Peyer's patch (tissue), 4 donors: ENCODE data around the gene FBXO28. TPM values are rescaled to one million over a fixed set of nuclear protein-coding genes. Genes with fewer than 3 reads are reported as not detected.

Experiments
- DNase-seq, 3 donors: peaks; one replicate each; pipeline ENCODE4 v3.0.0-alpha.2; 2017 to 2019
- H3K27ac ChIP-seq, 4 donors: fragments of 200-600 bp; sonication (generic); one replicate each; pipeline ENCODE4 v1.5.1; 2016 to 2019
- H3K27me3 ChIP-seq, 2 donors: fragments of 200-600 bp; sonication (generic); one replicate each; pipeline ENCODE4 v1.5.1; 2019
- H3K36me3 ChIP-seq, 3 donors: fragments of 200-600 bp; sonication (generic); one replicate each; pipeline ENCODE4 v1.5.1; 2016 to 2019
- H3K4me1 ChIP-seq, 4 donors: fragments of 200-600 bp; sonication (generic); one replicate each; pipeline ENCODE4 v1.5.1; 2016 to 2019
- H3K4me3 ChIP-seq, 4 donors: fragments of 200-600 bp; sonication (generic); 1 replicate in 3 of 4; 2 replicates in 1 of 4; pipeline ENCODE4 v1.5.1; 2016 to 2019; ENCODE audit warnings: mild to moderate bottlenecking in 1 of 4
- H3K9me3 ChIP-seq, 4 donors: fragments of 200-600 bp; sonication (generic); one replicate each; pipeline ENCODE4 v1.5.1; 2016 to 2019; ENCODE audit warnings: mild to moderate bottlenecking in 1 of 4
- POLR2A ChIP-seq, 2 donors: fragments of 450-650 bp; IDR thresholded peaks; one replicate each; pipeline ENCODE4 v1.5.1; 2017; ENCODE audit warnings: antibody characterized with exemption in 2 of 2, mild to moderate bottlenecking in 2 of 2, moderate library complexity in 2 of 2
- total RNA-seq, 4 donors: library from RNA; depleted of rRNA; stranded (reverse); fragments of >200 nt; gene quantifications; one replicate each; pipeline ENCODE4 v1.1.0, GENCODE V29; 2016
- TF ChIP-seq, protein P1 (sequence below), 6 experiments: fragments of 450-650 bp in 4 of 6; fragments of 200-600 bp in 2 of 6; sonication (generic) in 1 of 6; IDR thresholded peaks; one replicate each; pipeline ENCODE4 v1.5.1; 2017 to 2019; ENCODE audit warnings: antibody characterized with exemption in 6 of 6, mild to moderate bottlenecking in 3 of 6, moderate library complexity in 1 of 6

The FBXO28 gene
- total RNA-seq, 4 donors from 2014 or later = 20.5 to 34.0 (median 28.5) TPM

DNA sequence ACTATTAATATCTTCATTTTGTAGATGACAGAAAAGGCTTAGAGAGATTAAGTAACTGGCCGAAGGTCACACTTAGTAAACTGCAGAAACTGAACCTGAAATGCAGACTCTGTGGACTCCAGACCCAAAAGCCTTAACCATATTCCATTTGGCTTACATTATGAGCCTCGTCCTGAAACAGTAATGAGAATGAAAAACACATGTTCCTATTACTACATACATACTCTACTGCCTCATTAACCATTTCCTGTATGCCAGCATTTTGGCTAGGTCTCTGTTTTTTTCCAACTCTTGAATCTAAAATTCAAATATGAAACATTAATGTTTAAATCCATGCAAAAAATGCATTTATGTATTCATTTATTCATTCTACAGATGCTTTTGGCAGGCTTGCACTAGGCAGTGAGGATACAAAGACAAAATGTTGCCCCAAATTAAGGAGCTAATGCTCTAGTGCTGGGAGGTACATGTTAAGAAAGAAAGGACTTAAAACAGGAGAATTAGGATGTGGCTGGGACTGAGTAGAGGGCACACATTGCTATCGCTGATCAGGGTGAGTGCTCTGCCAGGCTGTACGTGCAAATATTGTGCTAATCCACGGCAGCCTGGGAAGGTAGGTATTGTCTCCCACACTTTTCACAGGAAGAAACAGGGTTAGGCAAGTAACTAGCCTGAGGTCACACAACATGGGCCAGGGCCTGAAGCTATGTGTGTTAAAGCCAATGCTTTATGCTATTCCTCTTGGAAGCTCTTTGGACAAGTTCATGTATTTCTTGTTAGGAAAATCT lies 83.1 kb downstream of the FBXO28 start:
- TF ChIP-seq, protein P1, sequence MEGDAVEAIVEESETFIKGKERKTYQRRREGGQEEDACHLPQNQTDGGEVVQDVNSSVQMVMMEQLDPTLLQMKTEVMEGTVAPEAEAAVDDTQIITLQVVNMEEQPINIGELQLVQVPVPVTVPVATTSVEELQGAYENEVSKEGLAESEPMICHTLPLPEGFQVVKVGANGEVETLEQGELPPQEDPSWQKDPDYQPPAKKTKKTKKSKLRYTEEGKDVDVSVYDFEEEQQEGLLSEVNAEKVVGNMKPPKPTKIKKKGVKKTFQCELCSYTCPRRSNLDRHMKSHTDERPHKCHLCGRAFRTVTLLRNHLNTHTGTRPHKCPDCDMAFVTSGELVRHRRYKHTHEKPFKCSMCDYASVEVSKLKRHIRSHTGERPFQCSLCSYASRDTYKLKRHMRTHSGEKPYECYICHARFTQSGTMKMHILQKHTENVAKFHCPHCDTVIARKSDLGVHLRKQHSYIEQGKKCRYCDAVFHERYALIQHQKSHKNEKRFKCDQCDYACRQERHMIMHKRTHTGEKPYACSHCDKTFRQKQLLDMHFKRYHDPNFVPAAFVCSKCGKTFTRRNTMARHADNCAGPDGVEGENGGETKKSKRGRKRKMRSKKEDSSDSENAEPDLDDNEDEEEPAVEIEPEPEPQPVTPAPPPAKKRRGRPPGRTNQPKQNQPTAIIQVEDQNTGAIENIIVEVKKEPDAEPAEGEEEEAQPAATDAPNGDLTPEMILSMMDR (IDR thresholded peaks at IDR 0.05) = no peak
- TF ChIP-seq POLR2A (IDR thresholded peaks at IDR 0.05) = no peak
- Histone ChIP-seq H3K4me3 (no peak overlapping the region), H3K4me1 (peaks cover 0 to 6% (median 0%) of the 10 kb centered on the region in 4 donors), H3K36me3 (peaks cover 0 to 14% (median 0%) of the 10 kb centered on the region in 3 donors), H3K9me3 (no peaks in the 10 kb centered on the region), H3K27me3 (no peaks in the 10 kb centered on the region), H3K27ac (no peak overlapping the region)
- no peak for DNase-seq

DNA sequence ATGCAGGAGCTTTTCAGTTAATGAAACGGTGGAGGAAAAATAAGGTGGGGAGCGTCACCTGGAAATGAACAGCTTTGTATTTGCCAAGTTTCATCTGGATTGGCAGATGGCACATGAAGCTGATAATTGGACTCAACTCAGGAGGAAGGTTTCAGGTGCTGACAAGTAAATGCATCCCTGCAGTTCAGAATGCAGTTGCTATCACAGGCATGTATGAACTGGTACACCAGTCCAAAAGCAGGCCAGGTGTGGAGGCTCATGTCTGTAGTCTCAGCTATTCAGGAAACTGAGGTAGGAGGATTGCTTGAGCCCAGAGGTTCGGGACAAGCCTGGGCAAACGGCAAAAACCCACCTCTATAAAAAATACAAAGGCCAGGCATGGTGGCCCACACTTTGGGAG lies 84.7 kb downstream of the FBXO28 start:
- peaks cover 0 to 9% (median 0%) of the 10 kb centered on the region in 4 donors for H3K4me1 ChIP-seq
- no peak for TF ChIP-seq POLR2A (IDR thresholded peaks at IDR 0.05)
- TF ChIP-seq, protein P1 (IDR thresholded peaks at IDR 0.05) = no peak
- H3K4me3 ChIP-seq = no peak overlapping the region
- peaks cover 0 to 1% (median 0%) of the 10 kb centered on the region in 3 donors for H3K36me3 ChIP-seq
- H3K27me3 ChIP-seq = no peaks in the 10 kb centered on the region
- H3K9me3 ChIP-seq = no peaks in the 10 kb centered on the region
- DNase-seq = no peak
- no peak overlapping the region for H3K27ac ChIP-seq

DNA sequence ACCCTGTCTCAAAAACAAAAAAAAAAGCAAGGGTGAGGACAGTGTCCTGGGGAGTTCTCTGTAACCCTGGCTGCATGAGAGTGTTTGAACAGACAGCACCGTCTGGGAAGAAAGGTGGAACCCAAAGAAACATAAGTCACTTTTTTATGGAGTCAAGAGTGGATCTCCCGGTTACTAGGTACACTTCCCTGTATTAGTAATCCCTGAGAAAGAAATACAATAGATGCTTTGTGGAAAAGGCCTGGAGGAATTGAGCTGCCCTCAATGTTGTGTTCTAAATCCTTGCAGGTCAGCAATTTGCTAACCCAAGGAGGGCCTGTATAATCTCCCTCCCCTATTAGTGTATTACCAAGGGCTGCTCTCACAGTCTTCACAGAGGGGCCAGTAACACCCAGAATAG lies 85.8 kb downstream of the FBXO28 start:
- TF ChIP-seq, protein P1 (IDR thresholded peaks at IDR 0.05) = no peak
- TF ChIP-seq POLR2A (IDR thresholded peaks at IDR 0.05) = no peak
- Histone ChIP-seq H3K27me3 (no peaks in the 10 kb centered on the region), H3K9me3 (no peaks in the 10 kb centered on the region), H3K36me3 (no peaks in the 10 kb centered on the region), H3K4me1 (peaks cover 0 to 18% (median under 1%) of the 10 kb centered on the region in 4 donors), H3K4me3 (no peak overlapping the region), H3K27ac (no peak overlapping the region)
- no peak for DNase-seq

DNA sequence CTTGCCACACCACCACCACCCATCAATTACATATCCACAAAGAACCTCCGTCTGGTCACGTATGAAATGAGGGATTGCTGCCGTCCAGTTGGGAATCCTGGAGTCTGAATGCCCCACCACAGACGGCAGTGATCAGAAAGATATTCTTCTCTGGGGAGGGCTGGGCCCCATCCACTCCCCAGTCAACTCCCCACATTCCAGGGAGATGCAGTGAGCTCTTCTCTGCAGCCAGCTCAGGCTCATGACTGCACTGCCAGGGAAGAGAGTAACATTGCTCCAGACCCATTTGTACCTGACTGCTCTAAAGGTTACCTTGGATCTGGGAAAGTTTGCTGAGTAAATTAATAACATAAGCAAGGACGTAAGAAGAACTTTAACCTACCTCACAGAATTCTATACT lies 87.5 kb downstream of the FBXO28 start:
- Histone ChIP-seq H3K27ac (no peak overlapping the region), H3K4me1 (peaks cover 0 to 26% (median 6%) of the 10 kb centered on the region in 4 donors), H3K9me3 (no peaks in the 10 kb centered on the region), H3K27me3 (no peaks in the 10 kb centered on the region), H3K4me3 (no peak overlapping the region), H3K36me3 (no peaks in the 10 kb centered on the region)
- TF ChIP-seq, protein P1 (IDR thresholded peaks at IDR 0.05) = no peak
- no peak for TF ChIP-seq POLR2A (IDR thresholded peaks at IDR 0.05)
- no peak for DNase-seq

DNA sequence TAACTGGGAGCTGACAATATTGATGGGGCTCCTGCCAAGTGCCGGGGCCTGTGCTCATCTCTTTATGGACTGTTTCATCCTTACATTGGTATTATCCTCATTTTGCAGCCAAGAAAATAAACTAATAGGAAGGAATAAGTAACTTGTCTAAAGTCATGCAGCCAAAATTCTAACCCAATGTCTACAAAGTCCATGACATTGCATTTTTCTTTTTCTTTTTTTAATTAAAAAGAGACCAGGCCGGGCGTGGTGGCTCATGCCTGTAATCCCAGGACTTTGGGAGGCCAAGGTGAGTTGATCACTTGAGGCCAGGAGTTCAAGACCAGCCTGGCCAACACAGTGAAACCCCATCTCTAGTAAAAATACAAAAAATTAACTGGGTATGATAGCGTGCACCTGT lies 87.9 kb downstream of the FBXO28 start:
- Histone ChIP-seq H3K27ac (no peak overlapping the region), H3K9me3 (no peaks in the 10 kb centered on the region)
- TF ChIP-seq, protein P1 (IDR thresholded peaks at IDR 0.05) = no peak
- TF ChIP-seq POLR2A (IDR thresholded peaks at IDR 0.05) = no peak

More for the DNA sequence above, 87.9 kb downstream of the FBXO28 start:
- Histone ChIP-seq H3K4me3 (no peak overlapping the region), H3K27me3 (no peaks in the 10 kb centered on the region), H3K36me3 (no peaks in the 10 kb centered on the region), H3K4me1 (peaks cover 0 to 24% (median 6%) of the 10 kb centered on the region in 4 donors)
- no peak for DNase-seq
